ENCODE data around the gene MAPKAPK2. TPM values are rescaled to one million over a fixed set of nuclear protein-coding genes. Genes with fewer than 3 reads are reported as not detected.

Gene MAPKAPK2
- total RNA-seq, 1 experiment from 2014 or later = 98.5 TPM

- H3K4me1 ChIP-seq (ENCODE audit: insufficient read depth, low read length) = peaks cover 56% of the 10 kb centered on the region
- H3K9me2 ChIP-seq (replicated peaks; ENCODE audit: low read length) = no peaks in the 10 kb centered on the region
- ChIA-PET CTCF (interaction anchor here (1.2 kb wide), 1 partner anchor 25 kb away, joined by 4 read pairs; no protein-coding TSS in a partner anchor), POLR2A (ENCODE audit: unreplicated experiment) (no interaction called here)
- H3K4me3 ChIP-seq (ENCODE audit: low read length) = no peak overlapping the region
- H3K4me2 ChIP-seq (ENCODE audit: low read length) = peak overlapping the region; percentile 2; the same call in 1 of the 2 replicates
- H3K79me2 ChIP-seq (ENCODE audit: low read length) = peaks cover 96% of the 10 kb centered on the region
- peak overlapping the region; percentile 34 for H3K27ac ChIP-seq (ENCODE audit: low read length)
- H3K9me3 ChIP-seq (ENCODE audit: low read length) = no peaks in the 10 kb centered on the region
- no peak for ATAC-seq
- intact Hi-C loops (cut with micrococcal nuclease) = no loop called here
- H4K20me1 ChIP-seq (ENCODE audit: low read length) = peaks cover 52% of the 10 kb centered on the region
- H3K27me3 ChIP-seq (ENCODE audit: low read length) = no peaks in the 10 kb centered on the region
- no peaks in the 10 kb centered on the region for H3K36me3 ChIP-seq (ENCODE audit: low read depth, low read length)
- TF ChIP-seq CTCF (conservative IDR thresholded peaks at IDR 0.05; ENCODE audit: low read depth, low read length) = no peak
- TF ChIP-seq EZH2phosphoT487 (IDR thresholded peaks at IDR 0.05; ENCODE audit: borderline replicate concordance, low read length) = no peak
- TF ChIP-seq EZH2 (IDR thresholded peaks at IDR 0.05; ENCODE audit: low read length, unreplicated experiment) = no peak
- no peak overlapping the region for H2AFZ ChIP-seq (ENCODE audit: low read length)
- no peak overlapping the region for H3K9ac ChIP-seq (ENCODE audit: low read length)
- no peak for DNase-seq
- BruUV-seq (replicated peaks) = no TSS peak
- peaks cover 14% of the 10 kb centered on the region for H3F3A ChIP-seq (ENCODE audit: low read length, unreplicated experiment)
Measured at GRCh38 chr1:206710460-206710823, 25.7 kb downstream of the MAPKAPK2 start.

GRCh38 chr1:206713070-206713469 lies 28.4 kb downstream of the MAPKAPK2 start:
- intact Hi-C loops (cut with micrococcal nuclease) = no loop called here
- BruUV-seq (replicated peaks) = no TSS peak
- H4K20me1 ChIP-seq (ENCODE audit: low read length) = peaks cover 43% of the 10 kb centered on the region
- peaks cover 97% of the 10 kb centered on the region for H3K79me2 ChIP-seq (ENCODE audit: low read length)
- H3K27me3 ChIP-seq (ENCODE audit: low read length) = no peaks in the 10 kb centered on the region
- H3K9ac ChIP-seq (ENCODE audit: low read length) = peak overlapping the region; percentile 71
- ChIA-PET POLR2A (ENCODE audit: unreplicated experiment) (interaction anchor here (0.6 kb wide), 2 partner anchors 43 to 100 kb away, joined by 5 read pairs; no protein-coding TSS in a partner anchor), CTCF (no interaction called here)
- H3K4me1 ChIP-seq (ENCODE audit: insufficient read depth, low read length) = peaks cover 78% of the 10 kb centered on the region
- H2AFZ ChIP-seq (ENCODE audit: low read length) = no peak overlapping the region
- peak overlapping the region; percentile 88 for H3K27ac ChIP-seq (ENCODE audit: low read length)
- H3K36me3 ChIP-seq (ENCODE audit: low read depth, low read length) = no peaks in the 10 kb centered on the region
- H3F3A ChIP-seq (ENCODE audit: low read length, unreplicated experiment) = peaks cover 14% of the 10 kb centered on the region
- H3K4me3 ChIP-seq (ENCODE audit: low read length) = no peak overlapping the region
- no peaks in the 10 kb centered on the region for H3K9me3 ChIP-seq (ENCODE audit: low read length)
- peak overlapping the region; percentile 73; the same call in 1 of the 2 replicates for H3K4me2 ChIP-seq (ENCODE audit: low read length)
- ATAC-seq (no peak), DNase-seq (no peak)
- no peaks in the 10 kb centered on the region for H3K9me2 ChIP-seq (replicated peaks; ENCODE audit: low read length)
- no peak for TF ChIP-seq EZH2phosphoT487 (IDR thresholded peaks at IDR 0.05; ENCODE audit: borderline replicate concordance, low read length)
- no peak for TF ChIP-seq EZH2 (IDR thresholded peaks at IDR 0.05; ENCODE audit: low read length, unreplicated experiment)
- no peak for TF ChIP-seq CTCF (conservative IDR thresholded peaks at IDR 0.05; ENCODE audit: low read depth, low read length)

GRCh38 chr1:206713910-206714312 lies 29.2 kb downstream of the MAPKAPK2 start:
- H4K20me1 ChIP-seq (ENCODE audit: low read length) = peaks cover 35% of the 10 kb centered on the region
- CTCF ChIA-PET = interaction anchor here (0.6 to 1.5 kb wide), 5 partner anchors 11 to 199 kb away, joined by 3 to 10 read pairs (median 6); no protein-coding TSS in a partner anchor
- no peaks in the 10 kb centered on the region for H3K27me3 ChIP-seq (ENCODE audit: low read length)
- no peaks in the 10 kb centered on the region for H3K9me3 ChIP-seq (ENCODE audit: low read length)
- POLR2A ChIA-PET (ENCODE audit: unreplicated experiment) = no interaction called here
- H3K4me1 ChIP-seq (ENCODE audit: insufficient read depth, low read length) = peaks cover 70% of the 10 kb centered on the region
- H3K36me3 ChIP-seq (ENCODE audit: low read depth, low read length) = no peaks in the 10 kb centered on the region
- peak; percentile 55 for ATAC-seq
- no peak overlapping the region for H2AFZ ChIP-seq (ENCODE audit: low read length)
- H3K4me3 ChIP-seq (ENCODE audit: low read length) = peak overlapping the region; percentile 45
- intact Hi-C loops (cut with micrococcal nuclease) = loop anchor here (1.0 to 2.0 kb wide), 2 partner anchors 28 to 79 kb away; partner anchors contain the start of gene DYRK3
- TF ChIP-seq CTCF (conservative IDR thresholded peaks at IDR 0.05; ENCODE audit: low read depth, low read length) (no peak), EZH2phosphoT487 (IDR thresholded peaks at IDR 0.05; ENCODE audit: borderline replicate concordance, low read length) (no peak), EZH2 (IDR thresholded peaks at IDR 0.05; ENCODE audit: low read length, unreplicated experiment) (no peak)
- no TSS peak for BruUV-seq (replicated peaks)
- peaks cover 14% of the 10 kb centered on the region for H3F3A ChIP-seq (ENCODE audit: low read length, unreplicated experiment)
- no peaks in the 10 kb centered on the region for H3K9me2 ChIP-seq (replicated peaks; ENCODE audit: low read length)
- peak; percentile 63 for DNase-seq
- peak overlapping the region; percentile 73 for H3K4me2 ChIP-seq (ENCODE audit: low read length)
- peaks cover 97% of the 10 kb centered on the region for H3K79me2 ChIP-seq (ENCODE audit: low read length)
- H3K27ac ChIP-seq (ENCODE audit: low read length) = peak overlapping the region; percentile 88
- H3K9ac ChIP-seq (ENCODE audit: low read length) = peak overlapping the region; percentile 71
